Ammon's horn (tissue), 1 donor: ENCODE measurements around the gene ABCC12.
"Not testable (repeated sequence)": the region's sequence is repeated elsewhere in the genome, so short reads cannot be mapped to it uniquely, and the experiment has no call there.

ENCODE experiments used
- DNase-seq: peaks from one replicate; pipeline ENCODE4 v3.0.0-alpha.2; 2016; ENCODE audit warnings: low spot score

The ABCC12 gene

DNA sequence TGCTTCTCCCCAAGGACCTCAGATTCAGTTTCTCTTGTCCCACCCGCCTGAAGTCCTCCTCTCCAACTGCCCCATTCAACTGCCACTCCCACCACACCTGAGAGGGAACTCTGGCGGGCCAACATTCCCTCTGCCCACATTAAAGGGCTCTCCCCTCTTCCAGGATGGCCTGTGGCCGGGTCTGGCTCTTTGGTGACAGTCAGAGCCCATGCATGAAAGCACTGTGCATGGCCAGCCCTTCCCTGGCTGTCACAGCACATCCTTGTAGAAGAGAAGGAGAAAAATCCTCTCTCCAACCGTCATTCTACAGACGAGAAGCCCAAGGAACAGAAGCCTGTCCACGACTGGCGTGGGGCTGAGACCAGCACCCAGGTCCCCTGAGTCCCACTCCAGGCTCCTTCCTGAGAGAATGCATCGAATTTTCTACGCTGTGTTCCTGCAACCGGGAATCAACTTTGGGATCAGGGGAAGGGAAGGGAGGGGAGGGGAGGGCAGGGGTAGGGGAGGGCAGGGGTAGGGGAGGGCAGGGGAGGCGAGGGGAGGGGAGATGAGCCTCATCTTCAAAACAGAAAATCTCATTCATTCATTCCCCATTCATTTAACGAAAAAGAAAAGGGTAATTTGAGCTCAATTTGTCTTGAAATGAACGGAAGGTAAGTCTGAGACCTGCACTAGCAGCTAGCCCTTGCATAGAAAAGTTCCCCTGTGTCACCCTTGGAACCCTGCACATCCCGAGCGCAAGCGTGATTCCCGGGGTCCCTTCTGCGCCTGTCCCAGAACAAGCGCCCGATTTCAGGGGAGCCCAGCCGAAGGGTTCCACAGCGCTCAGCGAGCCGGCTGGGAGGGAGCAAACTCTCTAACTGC, at the start of gene ABCC12:
Gene ABCC12 (minus strand): TSS at position 68 of the 864 bp plus-strand sequence. CDS start 9,569 bp downstream, outside the sequence.
- no peak for DNase-seq

DNA sequence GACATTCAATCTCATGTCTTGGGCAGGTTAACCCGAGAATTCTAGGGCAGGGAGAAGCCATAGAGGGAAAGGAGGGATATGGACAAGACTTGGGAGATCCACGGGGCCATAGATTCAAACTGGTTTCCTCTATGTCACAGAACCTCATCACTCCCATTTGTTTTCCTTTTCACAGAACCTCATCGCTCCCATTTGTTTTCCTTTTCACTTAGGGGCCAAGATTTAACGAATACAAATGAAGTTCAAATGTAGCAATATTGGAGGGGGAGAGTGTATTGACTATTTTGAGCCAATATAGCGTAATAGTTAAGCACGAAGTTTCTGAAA, 49.0 kb upstream of the ABCC12 start:
- DNase-seq: no peak

DNA sequence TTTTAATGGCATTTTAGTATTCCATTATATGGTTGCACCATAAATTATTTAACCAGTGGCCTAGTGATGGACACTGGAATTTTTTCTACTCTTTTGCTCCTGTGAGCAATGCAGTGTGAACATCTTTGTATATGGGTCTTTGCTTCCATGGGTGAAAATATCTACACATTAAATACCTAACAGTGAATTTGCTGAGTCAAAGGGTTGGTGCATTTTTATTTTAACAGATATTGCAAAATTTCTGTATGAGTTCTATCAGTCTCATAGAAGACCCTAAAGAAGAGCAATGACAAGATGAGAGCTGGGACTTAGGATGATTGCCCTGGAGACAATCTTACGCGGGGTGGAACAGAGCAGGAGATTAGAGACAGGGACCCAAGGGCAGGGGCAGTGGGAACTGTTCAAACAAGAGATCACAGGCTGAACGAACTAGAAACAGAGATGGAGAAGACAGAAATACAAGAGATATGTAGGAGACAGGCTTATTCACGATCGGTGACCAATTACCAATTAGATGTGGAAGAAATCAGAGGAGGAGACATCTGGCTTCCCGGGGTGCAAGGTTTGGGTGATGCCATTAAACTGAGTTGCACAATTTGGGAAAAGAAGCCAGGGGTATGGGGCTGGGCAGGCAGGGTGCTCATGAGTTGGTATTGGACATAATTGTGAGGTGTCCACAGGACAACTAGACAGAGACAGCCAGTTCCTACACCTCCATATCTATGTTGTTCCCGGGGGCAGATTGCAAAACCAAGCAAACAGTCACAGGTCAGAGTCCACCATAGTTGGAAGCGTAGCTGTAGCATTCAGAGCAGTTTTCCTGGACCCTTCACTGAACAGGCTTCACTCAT, 48.4 kb upstream of the ABCC12 start:
- DNase-seq: no peak

DNA sequence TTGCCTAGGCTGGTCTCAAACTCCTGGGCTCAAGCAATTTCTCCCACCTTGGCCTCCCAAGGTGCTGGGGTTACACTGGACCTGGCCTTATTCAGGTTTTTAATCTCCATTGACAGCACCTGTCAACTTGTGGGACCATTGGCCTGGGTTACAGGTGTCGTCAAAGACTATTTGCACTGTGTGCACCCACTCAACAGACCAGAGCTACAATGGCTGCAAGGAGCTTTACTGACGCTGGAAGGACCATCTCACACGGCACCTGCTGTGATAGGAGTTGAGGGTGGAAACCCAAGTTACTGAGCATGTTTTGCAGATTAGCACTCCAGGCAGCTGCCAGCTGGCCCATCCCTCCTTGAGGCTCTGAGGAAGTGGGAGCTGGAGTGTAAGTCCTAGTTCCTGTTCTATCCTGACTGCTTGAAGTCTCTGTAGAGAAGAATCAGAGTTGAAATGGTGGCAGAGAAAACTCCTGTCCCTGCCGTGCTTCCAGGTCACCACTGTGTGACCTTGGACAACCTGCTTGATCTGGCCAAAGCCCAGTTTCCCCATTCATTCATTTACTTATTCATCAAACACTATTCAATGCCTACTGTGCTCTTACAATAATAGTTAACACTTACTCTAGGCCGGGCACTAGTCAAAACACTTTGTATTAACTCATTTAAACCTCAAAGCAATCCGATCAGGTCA, 45.9 kb upstream of the ABCC12 start:
- peak; percentile 21 for DNase-seq

DNA sequence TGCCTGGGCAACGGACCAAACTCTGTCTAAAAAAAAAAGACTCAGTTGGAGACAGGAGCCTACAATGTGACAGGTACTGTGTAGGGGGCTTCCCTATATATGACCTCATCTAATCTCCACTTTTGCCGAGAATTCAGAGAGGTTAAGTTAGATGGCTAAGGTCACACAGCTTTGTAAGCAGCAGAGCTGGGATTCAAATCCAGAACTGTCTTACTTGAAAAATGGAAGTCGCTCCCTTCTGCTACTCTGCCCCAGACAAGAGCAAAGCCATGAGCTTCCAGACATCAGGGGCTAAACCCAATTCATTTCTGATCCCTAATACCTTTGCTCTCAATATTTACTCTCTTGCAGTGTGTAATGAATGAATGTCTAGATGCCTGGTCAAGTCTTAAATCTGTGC, 41.5 kb upstream of the ABCC12 start:
- no peak for DNase-seq

DNA sequence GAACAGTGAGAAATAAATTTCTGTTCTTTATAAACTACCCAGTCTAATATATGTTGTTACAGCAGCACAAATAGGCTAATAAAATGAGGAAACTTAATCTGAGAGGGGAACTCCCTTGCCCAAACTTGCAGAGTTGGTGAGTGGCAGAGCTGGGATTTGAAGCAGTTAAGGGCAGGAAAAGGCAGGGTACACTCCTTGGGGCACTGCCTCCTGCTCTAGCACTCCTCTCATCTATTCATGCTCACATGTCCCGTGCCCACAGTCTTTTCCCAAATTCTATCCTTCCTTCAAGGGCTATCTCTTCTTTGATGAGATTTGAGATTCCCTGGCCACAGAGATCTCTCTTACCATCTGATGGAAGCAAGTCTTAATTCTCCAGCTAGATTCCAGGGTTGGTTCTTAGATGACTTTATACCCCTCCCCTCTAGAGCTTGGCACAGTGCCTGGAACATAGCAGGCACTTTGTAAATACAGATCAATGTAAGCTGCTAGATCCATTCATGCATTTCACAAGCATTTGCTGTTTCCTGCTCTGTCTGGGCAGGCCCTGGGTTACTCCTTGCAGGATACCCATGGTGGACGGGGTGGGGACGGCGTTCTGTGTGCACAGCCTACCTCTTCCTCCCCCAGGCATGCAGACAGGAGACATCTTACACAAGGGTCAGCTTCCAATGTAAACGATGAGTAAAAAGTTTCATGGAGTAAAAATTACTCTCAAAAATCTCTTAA, 39.2 kb upstream of the ABCC12 start:
- DNase-seq: no peak

DNA sequence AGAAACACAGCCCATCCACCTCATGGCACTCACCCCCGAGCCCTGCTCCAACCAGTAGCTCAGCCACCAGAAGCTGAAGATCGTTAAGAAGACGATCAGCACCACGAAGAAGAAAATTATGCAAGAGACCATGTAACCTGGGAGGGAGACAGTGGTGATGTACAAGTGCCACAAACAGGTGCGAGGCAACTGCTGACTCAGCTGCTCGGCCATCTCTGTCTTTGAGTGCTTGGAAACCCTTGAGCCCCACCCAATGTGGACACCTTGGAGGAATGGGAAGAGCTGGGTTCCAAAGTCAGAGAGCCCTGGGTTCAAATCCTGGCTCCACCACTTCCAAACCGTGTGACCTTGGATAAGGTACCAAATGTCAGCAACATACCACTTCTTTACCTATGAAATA, 38.1 kb upstream of the ABCC12 start:
- no peak for DNase-seq

DNA sequence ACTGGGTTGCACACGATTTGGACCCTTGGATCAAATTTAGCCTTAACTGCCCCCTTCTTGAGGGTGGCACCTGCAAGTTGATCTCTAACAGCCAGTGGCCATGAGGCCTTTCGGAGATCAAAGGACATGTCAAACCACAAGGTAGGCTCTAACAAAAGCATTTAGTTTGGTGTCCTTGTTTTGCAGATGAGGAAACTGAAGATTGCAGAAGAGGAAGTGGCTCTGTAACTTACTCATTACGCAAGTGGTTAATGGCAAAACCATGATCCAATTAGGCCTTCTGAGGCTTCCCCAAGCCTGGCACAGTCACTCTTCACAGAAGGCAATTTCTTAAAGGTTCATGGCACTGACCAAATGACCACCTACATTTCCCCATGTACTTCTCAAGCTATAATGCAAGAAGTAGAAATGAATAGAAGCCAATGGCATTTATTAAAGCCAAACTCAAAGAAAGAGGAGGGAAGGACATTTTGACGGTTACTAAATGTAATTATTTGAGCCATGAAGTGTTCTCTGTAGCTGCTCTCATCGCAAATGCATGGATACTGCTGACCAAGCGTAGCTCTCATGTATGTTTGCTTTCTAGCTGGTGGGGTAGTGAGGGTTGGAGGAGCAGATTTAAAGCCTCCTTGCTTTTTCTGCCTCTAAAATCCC, 32.8 kb upstream of the ABCC12 start:
- peak; percentile 31 for DNase-seq

DNA sequence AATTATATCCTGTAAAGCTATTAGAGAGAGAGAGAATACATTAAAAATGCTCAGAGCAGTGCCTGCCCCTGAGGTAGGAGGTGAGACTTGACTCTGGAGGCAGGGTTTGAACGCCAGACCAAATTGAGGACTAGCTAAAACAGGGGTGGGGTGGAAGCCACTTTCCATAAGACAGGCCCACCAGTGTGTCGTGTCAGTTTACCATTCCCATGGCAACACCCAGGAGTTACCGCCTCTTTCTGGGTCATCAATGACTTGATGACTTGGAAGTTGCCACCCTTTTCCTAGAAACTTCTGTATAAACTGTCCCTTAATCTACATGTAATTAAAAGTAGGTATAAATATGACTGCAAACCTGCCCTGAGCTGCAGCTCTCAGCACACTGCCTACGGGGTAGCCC, 32.0 kb upstream of the ABCC12 start:
- no peak for DNase-seq

DNA sequence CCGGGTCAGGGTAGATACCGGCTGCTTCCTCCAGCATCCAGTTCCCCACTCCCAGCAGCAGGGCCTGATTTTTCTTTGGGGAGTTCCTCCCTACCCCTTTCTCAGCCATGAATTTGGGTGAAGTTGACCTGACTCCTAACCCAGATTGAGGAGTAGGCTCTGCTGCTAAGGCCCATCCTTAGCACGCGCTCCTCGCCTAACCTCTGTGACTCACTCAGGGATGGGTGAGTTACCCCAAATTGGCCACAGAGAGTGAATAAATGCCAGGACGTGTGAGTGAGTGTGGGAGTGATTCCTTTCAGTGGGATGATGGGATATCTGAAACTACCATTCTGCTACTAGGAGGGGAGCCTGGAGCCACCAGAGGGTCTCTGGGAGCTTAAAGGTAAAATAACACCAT, 28.9 kb upstream of the ABCC12 start:
- DNase-seq: no peak

DNA sequence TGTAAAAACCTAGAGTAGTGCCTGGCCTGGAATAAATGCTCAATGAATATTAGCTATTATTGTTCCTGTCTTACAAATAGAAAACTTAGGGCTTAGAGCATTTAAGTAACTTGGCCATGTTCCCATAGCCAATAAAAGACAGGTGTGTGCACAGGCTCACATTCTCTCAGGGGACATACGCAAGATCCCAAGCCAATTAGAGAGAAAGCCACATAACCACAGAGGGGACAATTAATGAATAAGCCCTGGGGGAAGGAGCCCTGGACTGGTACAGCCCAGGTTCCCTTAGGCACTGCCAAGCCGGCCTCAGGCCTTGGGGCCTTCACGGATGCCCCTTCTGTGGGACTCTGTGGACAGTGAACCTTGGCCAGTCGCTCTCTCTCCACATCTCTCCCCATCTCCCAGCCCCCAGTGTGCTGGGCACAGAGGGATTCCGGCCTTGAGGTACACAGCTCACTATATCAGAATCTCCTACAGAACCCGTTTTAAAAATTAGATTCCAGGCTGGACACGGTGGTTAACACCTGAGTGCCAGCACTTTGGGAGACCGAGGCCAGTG, 27.3 kb upstream of the ABCC12 start:
- DNase-seq: no peak

DNA sequence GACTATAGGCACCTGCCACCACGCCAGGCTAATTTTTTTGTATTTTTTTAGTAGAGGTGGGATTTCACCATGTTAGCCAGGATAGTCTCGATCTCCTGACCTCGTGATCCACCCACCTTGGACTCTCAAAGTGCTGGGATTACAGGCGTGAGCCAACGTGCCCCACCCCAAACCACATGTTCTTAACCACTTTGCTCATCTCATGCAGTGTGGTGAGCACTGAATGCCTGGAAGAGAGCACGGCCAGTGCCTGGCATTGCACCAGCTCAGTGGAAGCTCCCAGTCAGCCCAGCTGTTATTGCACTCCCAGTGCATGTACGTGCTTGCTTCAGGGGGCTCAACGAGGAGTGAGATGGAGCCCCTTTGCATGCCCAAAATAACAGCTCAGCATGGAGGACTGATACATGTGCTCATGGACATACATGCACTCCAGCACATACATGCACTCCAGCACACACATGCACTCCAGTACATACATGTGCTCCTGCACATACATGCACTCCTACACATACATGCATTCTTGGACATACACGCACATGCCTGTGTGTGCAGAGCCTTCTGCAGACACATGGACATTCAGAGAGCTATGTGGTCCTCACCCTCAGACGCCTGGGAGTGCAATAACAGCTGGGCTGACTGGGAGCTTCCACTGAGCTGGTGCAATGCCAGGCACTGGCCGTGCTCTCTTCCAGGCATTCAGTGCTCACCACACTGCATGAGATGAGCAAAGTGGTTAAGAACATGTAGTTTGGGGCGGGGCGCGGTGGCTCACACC, 26.1 kb upstream of the ABCC12 start:
- not testable (repeated sequence) for DNase-seq

DNA sequence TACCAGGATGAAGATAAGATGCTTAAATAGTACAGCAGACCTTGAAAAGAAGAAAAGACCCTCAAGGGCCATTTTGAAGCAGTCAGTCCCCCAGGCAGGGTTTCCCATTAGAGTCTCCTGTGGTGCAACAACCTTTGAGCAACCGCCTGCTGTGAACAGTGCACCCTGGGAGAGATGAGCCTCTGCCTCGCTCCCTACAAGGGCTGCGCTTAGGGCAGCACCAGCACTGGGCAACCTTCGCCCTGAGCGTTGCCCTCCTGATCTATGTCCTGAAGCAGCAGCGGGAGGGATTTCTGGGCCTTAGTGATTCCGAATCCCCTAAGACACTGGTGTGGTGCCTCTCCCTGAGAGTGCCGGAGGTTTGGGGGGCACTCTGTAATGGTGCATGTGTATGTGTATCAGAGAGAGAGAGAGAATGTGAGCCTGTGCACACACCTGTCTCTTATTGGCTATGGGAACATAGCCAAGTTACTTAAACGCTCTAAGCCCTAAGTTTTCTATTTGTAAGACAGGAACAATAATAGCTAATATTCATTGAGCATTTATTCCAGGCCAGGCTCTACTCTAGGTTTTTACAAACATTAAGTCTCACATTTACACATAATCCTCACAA, 25.2 kb upstream of the ABCC12 start:
- no peak for DNase-seq

DNA sequence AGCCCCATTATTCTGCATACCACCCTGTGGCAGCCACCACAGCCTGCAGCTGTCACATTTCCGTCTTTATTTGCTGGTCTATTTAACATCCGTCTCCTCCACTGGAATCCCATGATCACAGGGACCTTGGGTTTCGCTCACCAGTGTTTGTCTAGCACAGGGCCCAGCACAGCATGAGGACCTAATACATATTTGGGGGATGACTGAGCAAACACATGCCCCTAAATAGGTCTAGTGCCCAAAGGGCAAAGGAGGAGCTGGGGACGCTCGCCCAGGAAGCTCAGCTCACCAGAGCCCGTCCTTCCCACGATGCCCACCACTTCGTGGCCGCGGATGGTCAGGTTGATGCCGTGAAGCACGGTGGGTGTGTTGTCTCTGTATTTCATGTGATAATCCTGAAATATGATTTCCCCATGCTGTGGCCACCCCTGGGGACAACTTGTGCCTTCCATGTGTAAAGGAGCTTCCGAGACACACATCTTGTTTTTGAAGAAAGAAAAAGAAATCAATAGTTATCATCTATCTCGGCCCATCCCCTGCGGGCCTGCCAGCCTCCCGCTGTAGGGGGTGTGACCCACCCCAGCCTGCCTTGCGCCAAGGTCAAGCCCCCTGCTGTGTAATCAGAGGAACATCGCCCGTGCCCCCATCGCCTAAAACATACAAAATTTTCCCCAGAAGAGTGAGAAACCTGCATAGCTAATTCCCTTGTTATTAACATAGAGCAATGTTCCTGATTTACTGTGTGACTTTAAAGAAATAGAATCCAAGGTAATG, 21.0 kb upstream of the ABCC12 start:
- no peak for DNase-seq

DNA sequence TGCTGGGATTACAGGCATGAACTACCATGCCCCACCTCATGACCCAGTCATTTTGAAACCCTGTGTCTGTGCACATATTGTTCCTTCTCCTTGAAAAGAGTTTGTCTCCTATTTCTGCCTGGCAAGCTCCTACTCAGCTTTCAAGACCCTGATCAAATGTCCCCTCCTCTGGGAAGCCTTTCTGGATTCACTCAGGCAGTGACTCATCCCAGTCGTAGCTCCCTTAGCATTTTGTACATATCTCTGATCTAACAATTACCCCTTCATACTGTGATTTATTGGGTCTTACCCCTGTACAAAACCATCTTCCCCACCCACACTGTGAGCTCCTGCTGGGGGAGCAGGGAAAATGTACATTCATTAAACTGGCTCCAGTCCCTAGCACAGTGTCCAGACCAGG, 18.1 kb upstream of the ABCC12 start:
- no peak for DNase-seq

DNA sequence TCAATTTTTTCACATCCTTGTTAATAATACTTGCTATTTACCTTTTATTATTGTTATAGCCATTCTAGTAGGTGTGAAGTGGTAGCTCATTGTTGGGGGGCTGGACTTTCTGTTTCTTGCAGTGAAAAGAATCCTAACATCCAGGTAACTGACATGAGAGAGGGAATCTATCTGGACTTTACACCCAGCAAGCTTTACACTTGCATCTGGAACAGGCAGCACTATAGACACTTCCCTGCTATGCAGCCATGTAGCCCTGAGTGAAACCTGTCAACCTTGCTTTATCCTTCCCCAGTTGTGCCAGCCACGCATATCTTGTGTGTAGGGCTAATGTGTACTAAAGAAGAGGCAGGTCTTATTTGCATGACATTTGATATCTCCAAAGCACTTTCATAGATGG, 16.9 kb upstream of the ABCC12 start:
- no peak for DNase-seq

DNA sequence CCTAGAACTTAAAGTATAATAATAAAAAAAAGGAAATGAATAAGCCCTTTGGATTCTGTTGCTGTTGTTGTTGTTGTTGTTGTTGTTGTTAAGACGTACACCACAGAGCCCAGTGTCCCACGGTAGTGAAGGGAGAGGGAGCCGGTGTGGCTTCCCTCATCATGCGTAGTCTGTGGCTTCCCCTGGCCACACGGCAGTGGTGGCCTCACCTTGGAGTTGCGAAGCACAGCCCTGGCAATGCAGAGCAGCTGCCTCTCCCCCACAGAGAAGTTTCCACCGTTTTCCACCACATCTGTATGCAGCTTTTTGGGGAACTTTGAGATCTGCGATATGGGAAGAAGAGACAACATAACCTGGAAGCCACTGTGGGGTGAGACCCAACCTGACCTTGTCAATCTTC, 14.1 kb upstream of the ABCC12 start:
- no peak for DNase-seq

DNA sequence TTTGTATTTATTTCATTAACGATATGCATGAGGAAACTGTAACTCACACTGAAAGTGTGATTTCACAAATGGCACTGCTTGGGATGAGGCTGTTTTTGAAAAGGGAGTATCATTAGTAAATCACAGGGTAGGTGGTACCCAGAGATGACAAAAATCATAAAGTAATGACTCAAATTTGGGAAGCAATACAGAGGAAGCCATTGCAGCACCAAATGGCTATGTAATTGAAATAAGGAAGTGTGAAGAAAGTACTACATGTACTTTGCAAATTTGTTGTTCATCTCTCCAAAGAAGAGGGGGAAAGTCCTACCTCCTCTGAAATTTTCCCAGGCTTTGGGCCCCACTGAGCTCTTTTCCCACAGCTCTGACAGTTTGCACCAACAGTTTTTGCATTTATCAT, 12.3 kb upstream of the ABCC12 start:
- DNase-seq: no peak

DNA sequence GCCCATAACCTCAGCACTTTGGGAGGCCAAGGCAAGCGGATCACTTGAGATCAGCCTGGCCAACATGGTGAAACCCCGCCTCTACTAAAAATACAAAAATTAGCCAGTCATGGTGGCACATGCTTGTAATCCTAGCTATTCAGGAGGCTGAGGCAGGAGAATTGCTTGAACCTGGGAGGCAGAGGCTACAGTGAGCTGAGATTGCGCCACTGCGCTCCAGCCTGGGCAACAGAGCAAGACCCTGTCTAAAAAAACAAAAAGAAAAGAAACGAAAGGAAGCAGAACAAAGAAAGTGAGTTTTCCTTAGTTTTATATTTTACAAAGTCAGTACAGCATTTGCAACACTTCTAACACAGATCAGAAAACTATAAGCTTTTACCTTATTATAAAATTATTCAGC, 10.8 kb upstream of the ABCC12 start:
- not testable (repeated sequence) for DNase-seq
